EL (cell line): Measurements from ENCODE around the gene SLC1A2.

Source experiments
- DNase-seq: peaks from one replicate; pipeline ENCODE4 v3.0.0-alpha.2; 2016

The SLC1A2 gene

GRCh38 chr11:35375332-35376117, 43.8 kb downstream of the SLC1A2 start:
- DNase-seq: no peak

DNA sequence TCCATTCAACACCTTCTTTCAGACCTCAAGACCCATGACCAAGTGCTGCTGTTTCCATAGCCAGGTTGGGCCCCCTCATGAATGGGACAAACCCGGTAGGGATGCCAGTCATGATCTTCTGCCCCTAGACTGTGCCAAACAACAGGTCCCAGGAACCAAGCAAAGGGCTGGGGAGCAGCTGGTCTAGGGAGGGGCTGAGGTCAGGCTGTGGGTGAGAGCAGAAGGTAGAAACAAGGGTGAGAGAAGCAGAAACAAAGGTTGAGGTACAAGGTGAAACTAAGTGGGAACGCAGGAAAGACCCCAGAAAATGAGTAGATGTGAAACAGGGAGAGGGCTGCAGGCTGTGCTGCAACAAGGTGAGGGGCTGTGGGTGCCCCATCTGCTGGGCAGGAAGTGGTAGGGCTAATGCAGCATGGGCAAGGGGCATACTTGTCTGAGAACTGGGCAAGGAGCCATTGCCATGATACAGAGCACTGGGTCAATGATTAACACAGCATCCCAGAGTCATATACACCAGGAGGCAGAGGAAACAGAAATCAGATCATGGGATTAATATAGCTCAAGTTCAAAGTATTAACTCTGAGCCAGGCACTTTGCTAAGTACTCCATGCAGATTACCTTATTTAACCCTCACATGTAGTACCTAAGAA, 45.9 kb downstream of the SLC1A2 start:
- DNase-seq: peak; percentile 28

GRCh38 chr11:35372565-35373283, 46.6 kb downstream of the SLC1A2 start:
- DNase-seq: peak; percentile 29

DNA sequence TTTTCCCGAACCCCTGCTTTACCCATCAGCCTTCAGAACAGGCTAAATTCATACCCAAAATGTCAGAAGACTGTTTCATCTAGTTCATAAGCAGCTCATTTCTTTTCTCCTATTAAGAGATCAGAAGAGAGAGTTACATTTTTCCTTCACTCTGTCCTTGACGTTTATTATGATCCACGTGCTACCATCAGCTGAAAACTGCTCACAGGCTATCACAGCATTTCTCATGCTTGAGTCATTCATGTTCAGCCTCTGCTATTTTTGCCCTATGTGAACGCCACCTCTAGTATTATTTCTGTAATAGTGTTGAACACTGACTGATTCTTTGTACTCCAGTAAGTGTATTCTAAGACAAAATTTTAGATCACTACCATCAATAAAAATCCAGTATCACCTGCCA, 51.9 kb downstream of the SLC1A2 start:
- peak; percentile 81 for DNase-seq

DNA sequence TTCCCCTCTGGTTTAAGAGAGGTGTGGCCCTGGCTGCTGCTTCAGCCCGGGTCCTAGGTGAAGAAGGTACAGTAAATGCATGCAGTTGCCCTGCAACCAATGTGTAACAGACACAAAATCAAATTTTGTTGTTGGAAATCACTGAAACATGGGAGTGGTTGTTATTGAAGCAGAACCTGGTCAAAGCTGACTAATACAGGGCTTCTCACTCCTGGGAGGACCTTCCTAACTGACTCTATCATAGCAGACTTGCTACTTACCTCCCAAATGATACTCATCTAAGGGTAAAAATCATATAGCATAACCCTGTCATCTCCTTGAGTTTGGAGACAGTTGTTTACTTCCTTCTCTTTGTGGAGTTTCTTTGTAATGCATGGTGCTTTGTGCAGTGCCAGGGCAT, 52.6 kb downstream of the SLC1A2 start:
- DNase-seq: no peak

- no peak for DNase-seq
Observed at GRCh38 chr11:35365961-35366360, 53.4 kb downstream of the SLC1A2 start.

- no peak for DNase-seq
Observed at GRCh38 chr11:35365395-35365794, 54.0 kb downstream of the SLC1A2 start.

DNA sequence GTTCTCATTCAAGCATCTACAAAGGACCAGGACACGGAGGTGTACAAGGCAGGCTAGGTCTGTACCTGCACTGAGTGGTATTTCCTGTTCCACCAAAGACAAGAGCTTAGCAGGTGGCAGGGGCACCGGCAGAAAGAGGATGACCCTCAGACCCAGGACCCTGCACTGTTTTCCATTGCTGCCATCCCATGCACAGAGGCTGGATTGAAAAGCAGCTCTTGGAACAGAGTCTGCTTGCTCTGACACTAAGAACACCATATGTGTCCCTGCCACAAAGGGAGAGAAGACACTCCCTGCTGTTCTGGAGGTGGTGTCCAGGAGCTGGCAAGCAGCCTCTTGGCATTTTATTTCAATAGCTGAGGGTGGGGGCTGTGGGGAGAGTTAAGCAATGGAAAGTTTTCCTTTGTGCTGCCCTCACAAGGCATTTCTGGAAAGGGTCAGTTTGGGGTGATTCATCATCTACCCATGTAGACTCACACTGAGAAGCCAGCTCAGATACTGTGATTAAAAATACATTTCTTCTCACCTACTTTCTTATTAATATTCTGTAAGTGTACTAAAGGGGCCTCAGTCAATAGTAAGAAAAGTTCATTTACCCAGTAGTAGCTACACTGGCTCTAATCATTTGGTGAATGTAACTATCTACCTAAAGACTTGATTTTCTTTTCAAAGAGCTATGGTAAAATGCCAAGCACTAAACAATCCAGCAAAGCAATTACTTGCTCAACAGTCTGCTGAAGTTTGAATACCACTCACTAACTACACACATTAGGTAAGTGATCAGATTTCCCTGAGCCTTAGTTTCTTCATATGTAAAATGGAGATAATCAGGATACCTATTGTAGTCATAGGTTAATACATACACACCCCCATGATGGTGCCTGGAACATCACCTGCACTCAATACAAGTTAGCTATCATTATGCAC, 55.2 kb downstream of the SLC1A2 start:
- peak; percentile 90 for DNase-seq

GRCh38 chr11:35363246-35363801, 56.0 kb downstream of the SLC1A2 start:
- DNase-seq: no peak

- DNase-seq: peak; percentile 33
Observed at GRCh38 chr11:35362521-35362980, 56.8 kb downstream of the SLC1A2 start.

GRCh38 chr11:35360055-35360530, 59.3 kb downstream of the SLC1A2 start:
- DNase-seq: no peak

DNA sequence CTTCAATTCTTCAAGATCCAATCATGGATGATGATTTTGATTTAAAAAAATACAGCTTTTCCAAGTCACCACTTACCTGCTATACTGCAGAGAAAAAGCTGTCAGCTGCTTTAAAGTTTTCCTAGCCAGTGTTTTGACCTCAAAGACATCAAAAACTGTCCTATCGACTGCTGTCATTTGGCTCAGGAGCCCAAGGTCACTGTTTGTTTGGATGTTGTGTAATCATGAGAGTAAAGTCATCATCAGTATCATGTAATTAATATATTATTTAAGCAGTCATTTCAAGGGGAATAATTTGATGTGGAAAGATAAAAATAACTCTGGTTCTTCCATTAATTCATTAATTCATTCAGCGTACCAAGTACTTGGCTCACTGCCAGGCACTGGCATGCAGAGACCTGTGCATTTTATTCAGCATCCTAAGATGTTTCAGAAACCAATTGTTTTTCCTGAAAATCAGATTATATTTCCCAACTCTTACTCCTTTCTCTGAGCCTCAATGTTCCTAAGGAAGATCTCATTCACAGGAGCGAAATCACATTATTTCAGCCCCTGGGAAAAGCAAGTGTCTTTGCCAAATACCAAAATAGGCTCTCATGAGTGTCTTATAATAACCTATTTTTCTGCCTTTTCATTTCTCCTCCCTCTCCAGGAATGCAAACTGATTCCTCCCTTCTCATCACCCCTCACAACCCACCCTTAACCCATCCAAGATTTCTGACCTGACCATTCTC, 59.9 kb downstream of the SLC1A2 start:
- DNase-seq: no peak

- no peak for DNase-seq
Observed at GRCh38 chr11:35358391-35358790, 61.0 kb downstream of the SLC1A2 start.

DNA sequence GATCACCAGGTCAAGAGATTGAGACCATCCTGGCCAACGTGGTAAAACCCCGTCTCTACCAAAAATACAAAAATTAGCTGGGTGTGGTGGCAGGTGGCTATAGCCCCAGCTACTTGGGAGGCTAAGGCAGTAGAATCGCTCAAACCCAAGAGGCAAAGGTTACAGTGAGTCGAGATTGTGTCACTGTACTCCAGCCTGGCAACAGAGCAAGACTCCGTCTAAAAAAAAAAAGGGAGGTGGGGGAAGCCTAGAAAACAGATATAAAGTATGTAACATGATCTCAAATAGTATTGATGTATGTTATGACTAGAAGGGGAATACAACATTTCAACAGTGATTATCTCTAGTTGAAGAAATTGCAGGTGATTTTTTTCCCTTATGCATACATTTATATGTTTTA, 61.4 kb downstream of the SLC1A2 start:
- peak; percentile 55 for DNase-seq

DNA sequence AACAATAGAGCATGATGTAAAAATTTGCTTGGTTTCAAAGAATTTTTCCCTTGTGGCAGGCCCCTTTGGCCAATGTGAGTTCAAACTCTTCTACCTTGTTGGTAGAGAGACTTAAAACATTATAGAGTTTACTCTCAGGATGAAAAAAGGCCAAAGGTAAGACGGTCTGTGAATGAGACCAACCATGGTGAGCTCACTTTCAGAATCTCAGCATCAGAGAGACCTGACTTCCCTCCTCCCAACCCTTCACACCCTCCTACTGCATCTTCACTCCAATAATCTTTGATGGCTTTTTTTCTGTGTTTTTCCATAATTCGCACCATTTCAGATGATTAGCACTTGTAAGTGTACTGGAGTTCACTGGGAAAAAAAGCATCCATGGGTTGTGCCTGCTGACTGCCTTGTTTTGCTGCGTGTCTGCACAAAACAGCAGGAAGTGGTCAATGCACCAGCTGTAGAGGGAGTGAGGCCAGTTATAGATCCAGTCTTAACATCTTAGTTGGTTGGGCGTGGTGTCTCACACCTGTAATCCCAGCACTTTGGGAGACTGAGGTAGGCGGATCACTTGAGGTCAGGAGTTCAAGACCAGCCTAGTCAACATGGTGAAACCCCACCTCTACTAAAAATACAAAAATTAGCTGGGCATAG, 64.1 kb downstream of the SLC1A2 start:
- no peak for DNase-seq

DNA sequence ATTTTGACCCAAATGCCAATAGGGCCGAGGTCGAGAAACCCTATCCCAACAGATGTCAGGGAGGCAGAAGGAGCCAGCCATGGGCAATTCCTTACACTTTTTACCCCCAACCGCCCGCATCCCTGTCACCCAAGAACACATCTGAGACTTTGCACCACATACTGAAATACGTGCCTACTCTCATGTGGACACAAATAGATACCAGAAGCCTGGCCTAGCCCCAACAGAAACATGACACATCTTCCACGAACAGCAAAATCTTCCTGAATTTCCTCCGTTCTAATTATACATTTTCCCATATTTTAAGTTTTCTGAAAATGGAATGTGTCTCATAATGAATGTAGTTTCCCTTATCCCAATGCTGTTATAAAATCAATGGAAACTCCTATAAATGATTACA, 64.7 kb downstream of the SLC1A2 start:
- DNase-seq: peak; percentile 56

GRCh38 chr11:35352077-35352888, 67.1 kb downstream of the SLC1A2 start:
- peak; percentile 48 for DNase-seq

DNA sequence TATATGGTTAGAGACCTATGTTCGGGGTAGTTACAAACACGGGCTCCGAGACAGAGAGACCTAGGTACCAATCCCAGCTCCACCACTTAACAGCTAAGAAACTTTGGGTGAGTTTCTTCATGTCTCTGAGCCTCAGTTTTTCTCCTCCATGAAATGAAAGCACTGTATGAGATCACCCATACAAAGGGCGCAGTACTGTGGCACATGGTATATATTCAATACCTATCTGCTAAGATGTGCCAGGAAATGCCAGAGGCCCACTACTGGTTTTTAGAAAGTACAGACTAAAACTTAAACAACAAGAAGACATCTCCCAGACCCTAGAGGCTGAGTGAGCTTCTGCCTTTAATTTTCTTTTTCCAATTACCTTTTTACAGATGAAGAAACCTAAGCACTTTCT, 69.5 kb downstream of the SLC1A2 start:
- no peak for DNase-seq

DNA sequence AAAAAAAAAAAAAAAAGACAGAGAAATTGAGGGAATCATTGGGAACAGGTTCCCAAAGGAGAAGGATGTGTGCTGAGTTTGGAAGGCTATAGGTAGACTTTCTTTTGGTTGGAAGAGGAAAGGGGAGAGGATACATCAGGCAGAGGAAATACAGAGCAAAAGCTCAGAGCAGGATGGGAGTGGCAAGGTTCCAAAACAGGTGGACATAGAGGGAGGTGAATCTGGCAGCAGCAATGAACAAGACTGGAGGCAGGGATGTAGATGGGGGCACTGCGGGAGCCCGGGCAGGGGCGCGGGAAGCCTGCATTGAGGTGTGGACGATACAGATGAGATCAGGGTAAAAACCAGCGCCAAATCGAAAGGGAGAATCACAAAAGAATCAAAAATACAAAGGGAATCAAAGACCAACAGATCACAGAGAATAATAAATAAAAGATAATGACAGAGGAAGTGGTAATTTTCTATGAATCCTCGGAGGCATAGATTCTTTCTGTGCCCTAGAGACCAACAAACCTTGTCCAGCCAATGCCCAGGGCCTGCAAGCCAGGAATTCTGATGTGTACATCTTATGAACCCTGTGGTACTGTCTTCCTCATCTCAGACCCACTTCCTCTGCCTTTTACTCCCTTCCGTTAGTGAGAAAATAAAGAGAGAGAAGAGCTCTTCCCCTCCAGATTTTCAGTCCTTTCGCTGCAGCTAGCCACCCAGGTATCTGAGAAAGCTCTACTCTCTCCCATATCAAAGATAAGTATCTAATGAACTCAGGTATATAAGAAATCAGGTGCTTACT, 70.3 kb downstream of the SLC1A2 start:
- DNase-seq: no peak
